ENCODE measurements around the gene EIF2B2. TPM values are rescaled to one million over a fixed set of nuclear protein-coding genes. Genes with fewer than 3 reads are reported as not detected.

Gene EIF2B2
- 10 to 100 TPM; 22.8 to 41.3 (median 28.9) TPM for polyA plus RNA-seq

GRCh38 chr14:75002392-75003249 is at the start of gene EIF2B2:
TSS of gene EIF2B2 (plus strand) at chr14:75002921. CDS start at chr14:75002991, 70 bp downstream.
- no peak within 1 kb of the TSS for H3K27ac ChIP-seq (ENCODE audit: low read depth, low read length)
- WGBS, 3 donors, result 0 to 1% (median 1%) methylated on average over 63 to 66 of the region's 66 CpGs

GRCh38 chr14:74953686-74954085 is 49.0 kb upstream of the EIF2B2 start:
- no peak overlapping the region for H3K27ac ChIP-seq (ENCODE audit: low read depth, low read length)
- 82 to 88% (median 86%) methylated on average over 5 of the region's 5 CpGs for WGBS, 3 donors

- H3K27ac ChIP-seq (ENCODE audit: low read depth, low read length), result no peak overlapping the region
- WGBS, 3 donors, result 35 to 49% (median 45%) methylated on average over 15 to 18 of the region's 18 CpGs
Measured at GRCh38 chr14:74954232-74954946, 48.3 kb upstream of the EIF2B2 start.

GRCh38 chr14:74954947-74955228 is 47.8 kb upstream of the EIF2B2 start:
- 2 to 4% (median 3%) methylated on average over 3 of the region's 3 CpGs for WGBS, 3 donors
- H3K27ac ChIP-seq (ENCODE audit: low read depth, low read length), result no peak overlapping the region

DNA sequence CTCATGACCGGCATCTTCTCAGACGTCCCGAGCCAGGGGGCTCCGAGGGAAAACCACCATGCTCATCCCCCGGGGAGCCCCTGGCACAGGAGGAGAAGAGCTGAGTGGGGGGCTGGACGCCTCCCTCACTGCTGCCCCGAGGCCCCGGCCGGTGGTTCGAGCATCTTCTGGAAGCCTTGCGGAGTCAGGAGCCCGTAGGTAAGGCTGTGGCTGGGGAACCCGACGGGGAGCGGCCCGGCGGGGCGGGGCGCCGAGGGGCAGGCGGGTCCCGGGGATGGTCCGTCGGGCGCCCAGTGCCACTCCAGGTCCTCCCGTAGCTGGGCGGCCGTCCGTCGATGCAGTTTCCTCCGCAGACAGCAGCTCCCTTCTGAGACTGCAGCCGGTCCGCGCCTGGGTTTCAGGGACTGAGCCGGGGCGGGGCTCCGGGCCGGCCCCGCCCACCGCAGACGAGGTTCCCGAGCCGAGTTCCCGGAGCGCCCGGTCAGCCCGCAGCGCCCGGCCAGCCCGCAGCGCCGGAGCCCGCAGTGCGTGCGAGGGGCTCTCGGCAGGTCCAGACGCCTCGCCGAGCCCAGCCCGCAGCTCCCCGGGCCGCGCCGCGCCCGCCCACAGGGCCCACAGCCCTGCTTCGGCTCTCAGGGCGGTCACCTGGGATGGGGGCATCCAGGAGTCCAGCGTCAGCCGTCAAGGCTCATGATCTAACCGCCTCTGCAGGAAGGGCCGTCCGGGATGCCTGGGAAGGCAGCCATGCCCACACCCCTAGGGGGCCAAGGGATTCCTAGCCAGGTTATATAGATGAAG is 47.3 kb upstream of the EIF2B2 start, which contains the start of gene PGF:
Gene PGF (minus strand): TSS at position 369 of the 798 bp plus-strand sequence. CDS start 355 bp downstream, at position 14.
- no peak within 1 kb of the TSS for H3K27ac ChIP-seq (ENCODE audit: low read depth, low read length)
- 4 to 5% (median 4%) methylated on average over 50 to 73 of the region's 73 CpGs for WGBS, 3 donors

DNA sequence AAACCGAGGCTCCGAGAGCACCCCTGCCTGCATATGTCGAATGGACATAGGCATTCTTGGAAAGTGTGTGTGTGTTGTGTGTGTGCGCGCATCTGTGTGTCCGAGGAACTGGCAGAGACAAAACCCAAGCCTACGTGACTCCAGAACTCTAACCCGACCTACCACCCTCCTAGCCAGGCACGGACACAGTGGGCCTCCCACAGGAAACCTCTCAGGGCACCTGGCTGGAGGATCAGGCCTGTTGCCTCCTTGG is 46.8 kb upstream of the EIF2B2 start:
- 84 to 86% (median 84%) methylated on average over 9 of the region's 9 CpGs for WGBS, 3 donors
- no peak overlapping the region for H3K27ac ChIP-seq (ENCODE audit: low read depth, low read length)

- no peak overlapping the region for H3K27ac ChIP-seq (ENCODE audit: low read depth, low read length)
- WGBS, 3 donors, result 90 to 92% (median 91%) methylated on average over 24 of the region's 24 CpGs
Measured at GRCh38 chr14:74956280-74957072, 46.2 kb upstream of the EIF2B2 start.

DNA sequence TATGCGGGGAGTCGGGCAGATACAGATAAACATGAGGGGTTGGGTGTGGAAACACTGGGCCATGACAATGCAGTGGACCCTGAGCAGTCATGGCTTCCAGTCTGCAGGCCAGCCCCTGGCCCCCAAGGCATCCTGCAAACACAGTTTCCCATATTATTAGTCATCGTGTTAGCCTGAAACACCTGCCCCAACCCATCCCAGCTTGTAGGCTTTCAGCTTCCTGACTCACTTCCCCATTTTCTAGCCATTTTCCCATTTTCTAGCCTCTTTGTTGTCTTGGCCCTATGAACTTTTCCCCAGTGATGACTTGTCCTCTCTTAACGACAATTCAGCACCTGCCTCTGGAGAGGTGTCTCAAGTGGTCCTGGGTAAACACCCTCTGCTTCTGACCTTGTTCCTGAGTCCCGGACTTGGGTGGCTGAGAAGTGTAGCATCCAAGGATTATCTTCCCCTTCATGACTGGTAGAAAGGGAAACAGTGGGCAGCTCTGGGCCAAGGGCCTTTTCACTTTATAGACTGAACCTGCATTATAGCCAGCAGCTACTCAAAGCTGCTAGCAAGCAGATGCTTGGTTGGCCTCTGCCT is 43.0 kb upstream of the EIF2B2 start:
- no peak overlapping the region for H3K27ac ChIP-seq (ENCODE audit: low read depth, low read length)
- 76 to 89% (median 81%) methylated on average over 5 of the region's 5 CpGs for WGBS, 3 donors

DNA sequence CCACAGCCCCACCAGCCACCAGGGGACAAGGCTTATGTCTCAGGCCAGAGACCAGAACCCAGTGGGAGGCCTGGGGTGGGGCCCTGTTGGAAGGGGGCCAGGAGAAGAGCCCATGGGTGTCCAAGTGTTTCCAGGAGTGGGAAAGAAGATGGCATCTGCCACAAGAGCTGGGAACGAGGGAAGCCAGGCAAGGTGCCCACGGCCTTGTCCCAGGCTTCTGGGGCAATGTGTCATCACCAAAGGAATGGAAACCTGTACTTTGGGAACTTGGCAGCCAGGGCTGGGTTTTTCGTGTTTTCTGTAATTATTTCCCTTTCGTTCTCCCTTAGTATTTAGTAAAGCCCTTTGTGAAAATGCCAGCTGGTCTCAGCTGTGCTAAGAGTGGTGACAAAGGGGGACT is 42.0 kb upstream of the EIF2B2 start:
- WGBS, 3 donors, result 56 to 91% (median 85%) methylated on average over 4 of the region's 4 CpGs
- no peak overlapping the region for H3K27ac ChIP-seq (ENCODE audit: low read depth, low read length)

DNA sequence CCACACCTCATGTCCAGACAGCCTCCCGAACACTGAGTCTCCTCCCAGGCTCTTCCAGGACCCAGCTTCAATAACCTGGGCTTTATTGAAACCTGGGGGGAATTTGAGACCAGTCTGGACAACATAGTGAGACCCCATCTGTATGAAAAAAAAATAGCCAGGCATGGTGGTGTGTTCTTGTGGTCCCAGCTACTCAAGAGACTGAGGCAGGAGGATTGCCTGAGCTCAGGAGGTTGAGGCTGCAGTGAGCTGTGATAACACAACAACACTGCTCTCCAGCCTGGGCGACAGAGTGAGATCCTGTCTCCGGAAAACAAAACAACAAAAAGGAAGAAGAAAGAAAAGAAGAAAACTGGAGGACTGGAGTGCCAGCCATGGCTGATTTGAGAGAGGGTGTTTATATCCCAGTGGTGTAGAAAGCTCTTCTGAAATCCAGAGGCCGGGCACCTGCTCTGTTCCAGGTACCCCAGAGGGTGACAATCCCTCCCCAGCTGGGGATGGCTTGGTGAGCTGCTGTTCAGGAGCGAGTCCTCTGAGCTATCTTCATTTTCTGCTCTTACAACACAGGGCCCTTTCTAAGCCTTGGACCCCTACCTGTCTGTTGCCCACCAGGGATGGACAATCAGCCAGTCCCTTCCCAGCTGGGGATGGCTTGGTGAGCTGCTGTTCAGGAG is 41.3 kb upstream of the EIF2B2 start:
- WGBS, 3 donors, result 78 to 82% (median 78%) methylated on average over 5 of the region's 5 CpGs
- no peak overlapping the region for H3K27ac ChIP-seq (ENCODE audit: low read depth, low read length)

DNA sequence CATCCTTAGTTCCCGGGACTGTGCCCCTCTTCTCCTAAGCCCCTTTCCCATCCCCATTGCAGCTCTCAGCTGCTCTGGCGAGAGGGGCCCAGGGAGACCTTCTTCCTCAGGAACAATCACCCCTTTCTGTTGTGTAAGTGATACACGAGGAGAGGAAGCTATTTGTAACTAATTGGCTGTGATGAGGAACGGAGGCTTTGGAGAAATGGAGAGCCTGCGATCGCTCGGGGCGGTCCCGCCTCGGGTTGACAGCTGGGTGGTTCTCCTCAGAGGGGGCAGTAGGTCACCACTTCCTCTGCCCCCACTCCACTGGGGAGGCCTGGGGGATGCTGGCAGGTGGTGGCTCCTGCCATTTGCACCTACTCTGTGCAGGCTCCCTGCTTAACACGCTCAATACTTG is 40.7 kb upstream of the EIF2B2 start:
- 48 to 76% (median 58%) methylated on average over 11 of the region's 11 CpGs for WGBS, 3 donors
- H3K27ac ChIP-seq (ENCODE audit: low read depth, low read length), result no peak overlapping the region

- 63 to 78% (median 71%) methylated on average over 8 of the region's 8 CpGs for WGBS, 3 donors
- no peak overlapping the region for H3K27ac ChIP-seq (ENCODE audit: low read depth, low read length)
Measured at GRCh38 chr14:74962493-74962892, 40.2 kb upstream of the EIF2B2 start.

DNA sequence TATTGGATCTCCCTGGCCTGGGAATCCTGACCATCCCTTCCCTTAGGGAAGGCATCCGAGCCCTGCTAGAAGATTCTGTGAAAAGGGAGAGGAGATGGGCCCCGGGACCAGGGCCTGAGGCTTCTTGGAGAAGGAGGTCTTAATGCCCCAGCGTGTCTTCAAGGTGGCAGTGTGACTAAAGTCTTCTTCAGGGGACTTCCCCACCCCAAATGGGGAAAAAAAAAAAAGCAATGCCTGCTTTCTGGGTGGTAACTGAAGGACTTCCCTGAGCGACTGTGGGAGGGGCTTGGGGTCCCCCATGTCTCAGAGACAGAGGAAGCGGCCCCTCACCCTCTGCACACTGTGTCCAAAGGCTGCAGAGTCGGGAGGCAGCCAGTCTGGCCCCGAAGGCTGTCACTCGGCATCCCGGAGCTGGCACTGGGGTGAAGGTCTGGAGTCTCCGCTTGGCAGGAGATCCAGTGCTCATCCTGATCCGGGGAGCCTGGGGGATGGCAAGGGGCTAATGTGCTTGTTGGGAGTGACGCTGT is 39.5 kb upstream of the EIF2B2 start:
- 56 to 71% (median 62%) methylated on average over 12 of the region's 12 CpGs for whole genome bisulfite sequencing, 3 donors
- no peak overlapping the region for H3K27ac ChIP-seq (ENCODE audit: low read depth, low read length)

GRCh38 chr14:74963705-74964271 is 38.9 kb upstream of the EIF2B2 start:
- H3K27ac ChIP-seq (ENCODE audit: low read depth, low read length), result no peak overlapping the region
- WGBS, 3 donors, result 42 to 50% (median 45%) methylated on average over 9 of the region's 9 CpGs

- no peak overlapping the region for H3K27ac ChIP-seq (ENCODE audit: low read depth, low read length)
- 55 to 59% (median 55%) methylated on average over 4 of the region's 4 CpGs for WGBS, 3 donors
Measured at GRCh38 chr14:74964787-74965485, 37.8 kb upstream of the EIF2B2 start.

- 62 to 78% (median 63%) methylated on average over 5 of the region's 5 CpGs for WGBS, 3 donors
- no peak overlapping the region for H3K27ac ChIP-seq (ENCODE audit: low read depth, low read length)
Measured at GRCh38 chr14:74965486-74966153, 37.1 kb upstream of the EIF2B2 start.
